CD4-positive, CD25-positive, alpha-beta regulatory T cell (primary cell): ENCODE measurements around the gene AKR1B15. TPM values are rescaled to one million over a fixed set of nuclear protein-coding genes. Genes with fewer than 3 reads are reported as not detected.
A peak's percentile ranks its signal among the peaks of the same experiment; 100 is the strongest.

Experiments
- ATAC-seq, 2 donors: fragments of 150-1000 bp; cut with Tn5 transposase; one replicate each; pipeline ENCODE4 v1.10.0; 2021; ENCODE audit warnings: low read depth in 2 of 2, moderate number of reproducible peaks in 2 of 2, moderate library complexity in 1 of 2
- DNase-seq, 3 donors: peaks; one replicate each; pipeline versions ENCODE4 v3.0.0 to v3.0.0-alpha.2; 2012 to 2022; ENCODE audit warnings: mixed read lengths in 1 of 3
- H3K27ac ChIP-seq: one replicate; pipeline ENCODE4 v1.7.0; 2013; ENCODE audit warnings: mild to moderate bottlenecking, low read length; ENCODE audit not compliant: insufficient read depth, poor library complexity, severe bottlenecking
- H3K27me3 ChIP-seq: one replicate; pipeline ENCODE4 v1.7.0; 2013; ENCODE audit warnings: low read length; ENCODE audit not compliant: control insufficient read depth, insufficient read depth
- H3K36me3 ChIP-seq: one replicate; pipeline ENCODE4 v1.7.0; 2013; ENCODE audit warnings: mild to moderate bottlenecking, low read length, moderate library complexity; ENCODE audit not compliant: control insufficient read depth, insufficient read depth
- H3K4me1 ChIP-seq: 2 replicates; pipeline ENCODE4 v1.7.0; 2013; ENCODE audit warnings: mild to moderate bottlenecking, low read length; ENCODE audit not compliant: insufficient read depth, control insufficient read depth, poor library complexity, severe bottlenecking
- H3K4me3 ChIP-seq: one replicate; pipeline ENCODE4 v1.7.0; 2013; ENCODE audit warnings: low read depth, mild to moderate bottlenecking, low read length, moderate library complexity
- H3K9me3 ChIP-seq, 2 experiments: 1 replicate in 1 of 2; 2 replicates in 1 of 2; pipeline ENCODE4 v1.7.0; 2013; ENCODE audit warnings: low read length in 2 of 2, mild to moderate bottlenecking in 1 of 2, moderate library complexity in 1 of 2; ENCODE audit not compliant: control insufficient read depth in 2 of 2
- H3K27ac Mint-ChIP-seq, 3 donors: one replicate each; pipeline ENCODE4 v1.8.0; 2020 to 2022; ENCODE audit warnings: mild to moderate bottlenecking in 3 of 3, mixed read lengths in 3 of 3, moderate library complexity in 2 of 3
- H3K27me3 Mint-ChIP-seq: one replicate; pipeline ENCODE4 v1.8.0; 2022; ENCODE audit warnings: mild to moderate bottlenecking, mixed read lengths
- H3K36me3 Mint-ChIP-seq: one replicate; pipeline ENCODE4 v1.8.0; 2020; ENCODE audit warnings: mixed read lengths
- H3K4me1 Mint-ChIP-seq, 4 donors: one replicate each; pipeline ENCODE4 v1.8.0; 2020 to 2022; ENCODE audit warnings: mixed read lengths in 4 of 4, mild to moderate bottlenecking in 1 of 4
- H3K4me3 Mint-ChIP-seq, 4 donors: one replicate each; pipeline ENCODE4 v1.8.0; 2020 to 2022; ENCODE audit warnings: mild to moderate bottlenecking in 4 of 4, mixed read lengths in 4 of 4, moderate library complexity in 3 of 4
- H3K9me3 Mint-ChIP-seq, 7 donors: one replicate each; pipeline ENCODE4 v1.8.0; 2020 to 2022; ENCODE audit warnings: mixed read lengths in 7 of 7, mild to moderate bottlenecking in 3 of 7, moderate library complexity in 2 of 7
- polyA plus RNA-seq, 4 donors: library from polyadenylated mRNA; unstranded; fragments of 300-500 nt; fragmentation: Illumina TruSeq; gene quantifications; one replicate each; pipeline ENCODE4 v1.2.3, GENCODE V29; 2021
- total RNA-seq: library from RNA; stranded (reverse); gene quantifications from one replicate; pipeline ENCODE4 v1.2.3, GENCODE V29; 2022

AKR1B15 gene
- total and polyA plus RNA-seq, 5 donors from 2014 or later = not detected

GRCh38 chr7:134611611-134612151 lies 62.8 kb downstream of the AKR1B15 start:
- no peaks in the 10 kb centered on the region for H3K36me3 Mint-ChIP-seq
- Histone ChIP-seq H3K36me3 (no peaks in the 10 kb centered on the region), H3K27ac (no peak overlapping the region), H3K4me1 (no peaks in the 10 kb centered on the region), H3K4me3 (no peak overlapping the region), H3K9me3 (no peaks in the 10 kb centered on the region), H3K27me3 (peaks cover 9% of the 10 kb centered on the region)
- peaks cover 20% of the 10 kb centered on the region for H3K27me3 Mint-ChIP-seq
- DNase-seq = no peak
- no peak for ATAC-seq
- peaks cover 0 to under 1% (median 0%) of the 10 kb centered on the region in 4 donors for H3K4me1 Mint-ChIP-seq
- no peak overlapping the region for H3K4me3 Mint-ChIP-seq
- peaks cover 0 to 5% (median 0%) of the 10 kb centered on the region in 7 donors for H3K9me3 Mint-ChIP-seq
- H3K27ac Mint-ChIP-seq = no peak overlapping the region

DNA sequence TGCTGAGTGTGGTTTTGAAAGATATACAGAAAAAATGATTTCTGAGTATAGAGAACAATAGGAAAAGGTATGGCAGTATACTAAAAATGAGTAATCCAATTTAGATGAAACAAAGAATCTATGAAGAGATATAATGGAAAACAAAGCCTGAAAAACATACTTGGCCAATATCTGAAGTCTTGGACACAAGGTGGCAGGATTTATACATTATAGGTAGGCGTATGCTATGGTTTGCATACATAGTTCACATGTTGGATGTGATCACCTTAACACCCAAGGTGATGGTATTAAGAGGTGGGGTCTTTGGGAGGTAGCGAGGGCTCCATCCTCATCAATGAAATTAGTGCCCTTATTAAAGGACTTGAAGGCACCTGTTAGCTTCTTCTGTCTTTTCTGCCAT lies 63.3 kb downstream of the AKR1B15 start:
- H3K36me3 Mint-ChIP-seq = no peaks in the 10 kb centered on the region
- H3K9me3 Mint-ChIP-seq = peaks cover 0 to 5% (median 0%) of the 10 kb centered on the region in 7 donors
- H3K27ac Mint-ChIP-seq = no peak overlapping the region
- Histone ChIP-seq H3K9me3 (no peaks in the 10 kb centered on the region), H3K27me3 (peaks cover 6% of the 10 kb centered on the region), H3K27ac (no peak overlapping the region), H3K4me3 (no peak overlapping the region), H3K4me1 (no peaks in the 10 kb centered on the region), H3K36me3 (no peaks in the 10 kb centered on the region)
- no peak for ATAC-seq
- H3K4me1 Mint-ChIP-seq = no peaks in the 10 kb centered on the region
- DNase-seq = peak in 1 of 3 donors; percentile 23
- H3K27me3 Mint-ChIP-seq = peaks cover 24% of the 10 kb centered on the region
- H3K4me3 Mint-ChIP-seq = no peak overlapping the region

DNA sequence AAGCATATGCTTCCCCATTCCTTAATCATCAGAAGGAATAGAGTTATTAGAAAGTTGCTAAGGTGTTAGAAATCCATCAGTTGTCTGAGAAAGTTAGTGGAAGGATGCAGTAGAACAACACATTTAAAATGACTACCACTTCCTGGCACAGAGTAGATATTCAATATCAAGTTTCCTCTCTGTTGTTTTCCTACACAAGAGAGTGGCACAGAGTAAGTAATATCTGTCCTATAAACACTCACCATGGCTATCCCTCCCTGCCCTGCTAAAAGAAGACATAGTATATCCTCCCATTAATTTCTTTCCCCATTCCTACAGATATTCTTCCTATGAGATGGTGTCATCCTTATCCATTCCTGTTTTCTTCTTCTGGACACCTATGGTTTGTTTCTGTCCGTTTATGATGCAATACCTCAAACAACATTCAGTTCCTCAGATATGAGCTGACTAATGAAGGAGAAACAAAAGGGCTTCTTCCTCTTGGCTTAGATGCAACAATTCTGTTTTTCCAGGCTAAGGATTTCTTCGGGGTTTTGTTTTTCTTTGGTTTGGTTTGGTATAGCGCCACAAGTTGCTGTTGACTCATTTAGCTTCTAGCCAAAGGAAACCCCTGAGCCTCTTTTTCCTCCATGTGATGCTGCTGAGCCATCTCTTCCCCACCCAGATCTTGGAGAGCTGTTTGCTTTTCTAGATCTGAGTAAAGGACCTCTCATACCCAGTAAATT lies 64.9 kb downstream of the AKR1B15 start:
- H3K36me3 Mint-ChIP-seq = no peaks in the 10 kb centered on the region
- no peak overlapping the region for H3K4me3 Mint-ChIP-seq
- Histone ChIP-seq H3K4me1 (no peaks in the 10 kb centered on the region), H3K36me3 (no peaks in the 10 kb centered on the region), H3K27ac (no peak overlapping the region), H3K4me3 (no peak overlapping the region), H3K27me3 (peaks cover 5% of the 10 kb centered on the region), H3K9me3 (no peaks in the 10 kb centered on the region)
- no peak for DNase-seq
- no peak overlapping the region for H3K27ac Mint-ChIP-seq
- H3K9me3 Mint-ChIP-seq = peaks cover 0 to 5% (median 0%) of the 10 kb centered on the region in 7 donors
- no peaks in the 10 kb centered on the region for H3K4me1 Mint-ChIP-seq
- peaks cover 17% of the 10 kb centered on the region for H3K27me3 Mint-ChIP-seq
- no peak for ATAC-seq

- H3K9me3 ChIP-seq = no peaks in the 10 kb centered on the region
- no peaks in the 10 kb centered on the region for H3K4me1 Mint-ChIP-seq
- H3K27me3 Mint-ChIP-seq = peaks cover 24% of the 10 kb centered on the region
- peaks cover 0 to 5% (median 0%) of the 10 kb centered on the region in 7 donors for H3K9me3 Mint-ChIP-seq
- no peak overlapping the region for H3K4me3 ChIP-seq
- peaks cover 12% of the 10 kb centered on the region for H3K27me3 ChIP-seq
- no peak overlapping the region for H3K4me3 Mint-ChIP-seq
- no peaks in the 10 kb centered on the region for H3K36me3 ChIP-seq
- no peak overlapping the region for H3K27ac Mint-ChIP-seq
- ATAC-seq (no peak), DNase-seq (no peak)
- H3K27ac ChIP-seq = no peak overlapping the region
- no peaks in the 10 kb centered on the region for H3K36me3 Mint-ChIP-seq
- H3K4me1 ChIP-seq = no peaks in the 10 kb centered on the region
Observed at GRCh38 chr7:134616611-134617010, 67.7 kb downstream of the AKR1B15 start.

DNA sequence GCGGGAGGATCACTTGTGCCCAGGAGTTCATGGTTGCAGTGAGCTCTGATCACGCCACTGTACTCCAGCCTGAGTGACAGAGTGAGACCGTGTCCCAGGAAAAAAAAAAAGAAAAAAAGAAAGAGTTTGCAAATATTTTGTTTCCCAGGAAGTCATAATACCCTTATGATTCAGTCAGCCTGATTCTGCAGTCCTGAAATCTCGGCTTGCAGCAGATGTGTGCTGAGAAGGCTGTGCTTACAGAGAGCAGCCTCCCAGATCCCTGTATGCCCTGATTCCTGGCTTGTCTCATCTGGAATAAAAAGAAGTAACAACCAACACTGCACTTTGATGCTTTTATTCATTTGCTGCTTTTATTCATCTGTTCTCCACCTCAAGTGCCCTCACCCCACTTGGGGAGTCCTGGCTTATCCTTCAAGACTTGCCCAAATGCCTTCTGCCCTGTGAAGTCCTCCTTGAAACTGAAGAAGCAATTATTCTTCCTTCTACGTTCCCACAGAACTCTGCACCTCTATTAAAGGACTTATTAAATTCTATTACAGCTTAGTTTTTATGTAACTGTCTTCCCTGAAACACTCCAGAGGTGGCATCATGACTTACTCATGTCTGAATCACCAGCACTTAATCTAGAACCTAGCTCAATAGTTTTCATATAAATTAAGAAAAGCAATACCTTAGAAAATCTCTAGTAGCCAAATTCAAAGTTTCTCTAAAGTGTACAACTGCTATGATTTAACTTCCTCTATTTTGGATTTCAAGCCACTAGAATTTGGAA lies 70.0 kb downstream of the AKR1B15 start:
- H3K9me3 ChIP-seq = no peaks in the 10 kb centered on the region
- H3K27ac ChIP-seq = no peak overlapping the region
- peaks cover 22% of the 10 kb centered on the region for H3K27me3 ChIP-seq
- H3K4me3 ChIP-seq = no peak overlapping the region
- ATAC-seq = no peak
- H3K36me3 Mint-ChIP-seq = no peaks in the 10 kb centered on the region
- peaks cover 0 to 5% (median 0%) of the 10 kb centered on the region in 7 donors for H3K9me3 Mint-ChIP-seq
- peaks cover 29% of the 10 kb centered on the region for H3K27me3 Mint-ChIP-seq
- no peaks in the 10 kb centered on the region for H3K4me1 ChIP-seq
- H3K4me1 Mint-ChIP-seq = no peaks in the 10 kb centered on the region
- H3K4me3 Mint-ChIP-seq = no peak overlapping the region
- no peaks in the 10 kb centered on the region for H3K36me3 ChIP-seq
- no peak overlapping the region for H3K27ac Mint-ChIP-seq
- no peak for DNase-seq

DNA sequence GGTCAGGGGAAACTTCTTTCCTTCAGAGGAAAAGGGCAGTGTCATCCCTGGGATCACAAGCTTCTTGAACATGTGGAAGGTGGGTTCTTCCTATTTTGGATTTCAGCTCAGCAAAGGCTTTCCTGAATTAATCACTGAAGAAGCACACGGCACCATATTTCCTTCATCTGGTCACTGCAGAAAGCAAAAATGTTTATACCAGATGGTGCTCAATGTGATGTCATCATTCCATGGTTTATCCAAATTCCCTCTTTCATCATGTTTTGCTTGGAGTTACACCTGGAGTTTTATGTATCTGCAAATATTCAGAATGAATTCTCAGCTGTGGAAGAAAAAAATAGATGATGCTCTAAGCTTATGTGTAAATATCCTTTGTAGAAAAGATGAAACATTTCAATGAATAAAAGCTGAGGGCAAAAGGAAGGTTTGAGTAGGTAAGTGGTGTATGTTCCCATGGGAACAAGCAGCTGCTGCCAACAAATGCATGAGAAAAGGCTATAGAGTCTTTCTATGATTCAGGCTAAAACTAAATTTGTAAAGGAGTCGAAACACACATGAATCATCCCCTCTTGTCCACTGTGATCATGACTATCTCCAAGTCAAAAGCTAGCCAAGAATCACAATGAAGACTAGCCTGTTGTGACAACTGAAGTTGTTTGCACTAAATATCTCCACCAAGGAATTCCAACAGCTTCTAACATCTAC lies 70.9 kb downstream of the AKR1B15 start:
- H3K27ac Mint-ChIP-seq = no peak overlapping the region
- no peaks in the 10 kb centered on the region for H3K9me3 ChIP-seq
- no peaks in the 10 kb centered on the region for H3K36me3 Mint-ChIP-seq
- no peak overlapping the region for H3K4me3 Mint-ChIP-seq
- ATAC-seq (no peak), DNase-seq (no peak)
- no peak overlapping the region for H3K4me3 ChIP-seq
- H3K27me3 ChIP-seq = peaks cover 25% of the 10 kb centered on the region
- no peaks in the 10 kb centered on the region for H3K4me1 Mint-ChIP-seq
- no peaks in the 10 kb centered on the region for H3K4me1 ChIP-seq
- H3K9me3 Mint-ChIP-seq = peaks cover 0 to 5% (median 0%) of the 10 kb centered on the region in 7 donors
- H3K27me3 Mint-ChIP-seq = peaks cover 28% of the 10 kb centered on the region
- H3K27ac ChIP-seq = no peak overlapping the region
- no peaks in the 10 kb centered on the region for H3K36me3 ChIP-seq

GRCh38 chr7:134622303-134622995 lies 73.5 kb downstream of the AKR1B15 start:
- DNase-seq (no peak), ATAC-seq (no peak)
- Histone ChIP-seq H3K27me3 (peaks cover 34% of the 10 kb centered on the region), H3K36me3 (no peaks in the 10 kb centered on the region), H3K27ac (no peak overlapping the region), H3K4me3 (no peak overlapping the region), H3K4me1 (no peaks in the 10 kb centered on the region), H3K9me3 (no peaks in the 10 kb centered on the region)
- no peaks in the 10 kb centered on the region for H3K36me3 Mint-ChIP-seq
- no peak overlapping the region for H3K4me3 Mint-ChIP-seq
- no peak overlapping the region for H3K27ac Mint-ChIP-seq
- no peaks in the 10 kb centered on the region for H3K9me3 Mint-ChIP-seq
- H3K27me3 Mint-ChIP-seq = peaks cover 32% of the 10 kb centered on the region
- H3K4me1 Mint-ChIP-seq = no peaks in the 10 kb centered on the region
